ENCODE data around the gene ADCK1.
"Not testable (repeated sequence)": the region's sequence is repeated elsewhere in the genome, so short reads cannot be mapped to it uniquely, and the experiment has no call there.

ADCK1 gene

DNA sequence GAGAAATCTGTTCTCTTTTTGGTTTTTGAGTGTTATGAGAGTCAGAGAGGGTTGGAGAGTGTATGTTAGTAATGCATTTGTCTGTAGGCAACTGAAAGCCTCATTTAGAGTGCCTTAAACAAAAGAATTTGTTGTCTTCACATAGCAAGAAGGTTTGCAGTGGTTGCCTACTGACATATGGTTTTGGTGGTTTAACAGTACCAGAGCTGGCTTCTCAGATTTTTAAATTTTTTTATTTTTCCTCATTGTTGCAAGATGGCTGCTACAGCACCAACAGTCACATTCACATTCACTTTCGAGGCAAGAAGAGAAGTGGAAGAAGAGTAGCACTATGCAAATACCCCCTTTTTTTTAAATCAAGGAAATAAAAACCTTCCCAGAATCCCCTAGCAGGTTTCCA, 106.5 kb downstream of the ADCK1 start:
- no peak for DNase-seq

DNA sequence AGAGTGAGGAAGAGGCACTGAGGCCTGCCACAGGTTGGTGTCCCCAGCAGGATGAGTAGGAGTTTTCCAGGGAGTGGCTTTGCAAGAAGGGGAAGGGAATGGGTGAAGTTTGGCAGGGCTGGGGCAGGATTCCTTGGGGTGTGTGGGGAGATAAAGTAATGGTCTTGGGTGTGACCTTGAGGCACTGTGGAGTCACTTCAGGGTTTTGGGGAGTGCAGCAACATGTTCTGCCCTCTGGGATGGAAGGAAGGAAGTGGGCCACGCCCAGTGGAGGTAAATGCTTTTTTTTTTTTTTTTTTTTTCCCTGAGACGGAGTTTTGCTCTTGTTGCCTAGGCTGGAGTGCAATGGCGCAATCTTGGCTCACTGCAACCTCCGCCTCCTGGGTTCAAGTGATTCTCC, 108.9 kb downstream of the ADCK1 start:
- no peak for DNase-seq

DNA sequence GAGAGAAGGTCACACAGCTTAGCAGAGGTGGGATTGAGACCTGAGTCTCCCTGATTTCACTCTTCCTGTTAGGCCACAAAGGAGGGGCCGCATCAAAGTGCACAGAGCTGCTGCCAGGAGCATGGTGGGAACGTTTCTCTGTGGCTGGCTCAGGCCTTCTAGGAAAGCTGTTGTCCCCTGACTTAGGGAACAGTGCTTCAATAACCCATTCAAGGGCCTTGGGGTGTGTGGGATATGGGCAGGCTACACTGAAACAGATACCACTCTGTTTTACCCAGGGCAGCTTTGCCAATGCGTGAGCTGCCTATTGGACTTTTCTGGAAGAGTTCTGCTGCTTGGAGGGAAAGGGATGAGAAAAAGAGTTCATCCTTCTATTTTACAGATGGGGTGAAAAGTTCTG, 110.0 kb downstream of the ADCK1 start:
- DNase-seq = no peak

- no peak for DNase-seq
Observed at GRCh38 chr14:77910506-77910905, 110.6 kb downstream of the ADCK1 start.

- no peak for DNase-seq
Observed at GRCh38 chr14:77911356-77911755, 111.4 kb downstream of the ADCK1 start.

DNA sequence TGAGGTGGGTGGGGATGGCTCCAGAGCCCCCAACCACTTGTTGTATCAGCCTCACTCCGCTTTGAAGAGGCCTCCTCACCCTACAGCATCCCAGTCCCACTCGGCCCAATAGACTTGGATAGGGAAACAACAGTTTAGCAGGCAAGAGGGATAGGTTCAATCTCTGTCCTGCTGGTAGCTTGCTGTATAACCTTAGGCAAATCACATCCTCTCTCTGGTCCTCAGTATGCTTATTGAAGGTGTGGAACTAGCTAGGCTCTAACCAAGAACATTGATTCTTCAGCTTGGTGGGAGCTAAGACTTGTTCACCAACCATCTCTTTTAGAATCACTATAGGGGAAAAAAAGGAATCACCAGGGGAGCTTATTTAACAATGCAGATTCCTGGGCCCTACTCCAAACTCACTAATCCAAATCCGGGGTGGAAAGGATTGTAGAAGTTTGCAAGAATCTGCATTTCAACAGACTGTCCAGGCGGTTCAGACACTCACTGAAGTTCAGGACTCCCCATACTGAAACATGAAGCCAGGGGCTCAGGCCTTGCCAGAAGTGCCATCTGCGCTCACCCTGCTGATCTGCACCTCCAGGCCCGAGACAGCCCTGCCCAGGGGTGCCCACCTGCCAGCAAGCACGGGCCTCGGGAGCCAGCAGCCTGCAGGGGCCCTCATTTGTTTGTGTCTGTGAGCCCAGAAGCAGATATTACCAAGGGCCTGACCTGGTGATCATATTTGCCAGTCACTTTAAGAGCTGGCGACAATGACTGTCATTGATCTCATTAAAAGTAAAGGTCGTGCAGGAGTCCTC, 113.0 kb downstream of the ADCK1 start:
- DNase-seq = no peak

GRCh38 chr14:77914073-77914721, 114.3 kb downstream of the ADCK1 start:
- no peak for DNase-seq

DNA sequence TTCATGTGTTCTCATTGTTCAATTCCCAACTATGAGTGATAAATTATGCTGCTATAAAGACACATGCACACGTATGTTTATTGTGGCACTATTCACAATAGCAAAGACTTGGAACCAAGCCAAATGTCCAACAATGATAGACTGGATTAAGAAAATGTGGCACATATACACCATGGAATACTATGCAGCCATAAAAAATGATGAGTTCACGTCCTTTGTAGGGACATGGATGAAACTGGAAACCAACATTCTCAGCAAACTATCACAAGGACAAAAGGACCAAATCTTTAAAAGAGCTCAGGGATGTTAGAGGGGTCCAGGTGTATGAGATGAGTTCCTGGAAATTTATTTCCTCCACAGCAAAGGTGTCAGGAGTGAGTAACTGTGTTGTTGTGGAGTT, 115.5 kb downstream of the ADCK1 start:
- not testable (repeated sequence) for DNase-seq

- DNase-seq = no peak
Observed at GRCh38 chr14:77917491-77918201, 117.7 kb downstream of the ADCK1 start.

GRCh38 chr14:77918448-77918847, 118.5 kb downstream of the ADCK1 start:
- DNase-seq = peak; percentile 13 to 28

- no peak for DNase-seq
Observed at GRCh38 chr14:77920312-77920711, 120.4 kb downstream of the ADCK1 start.

DNA sequence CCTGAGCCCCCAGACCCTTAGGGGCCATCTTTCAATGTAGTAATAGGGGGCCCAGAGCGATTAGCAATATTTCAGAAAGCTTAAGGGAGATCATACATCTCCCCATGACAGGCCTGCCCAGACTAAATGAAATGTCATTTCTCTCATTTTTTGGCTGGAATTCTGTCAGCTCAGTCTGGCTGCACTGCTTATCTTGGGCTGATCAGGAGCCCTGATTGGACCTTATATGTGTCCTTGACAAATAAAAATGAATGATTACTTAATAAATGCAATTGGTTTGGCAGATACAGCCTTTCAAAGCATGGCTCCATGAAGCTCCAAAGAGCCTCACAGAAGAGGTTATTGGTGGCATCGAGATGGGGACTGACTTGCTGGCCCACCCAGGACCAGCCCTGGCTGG, 121.9 kb downstream of the ADCK1 start:
- DNase-seq = no peak

GRCh38 chr14:77923131-77923936, 123.4 kb downstream of the ADCK1 start:
- DNase-seq = no peak

GRCh38 chr14:77924141-77924948, 124.4 kb downstream of the ADCK1 start:
- DNase-seq = no peak

DNA sequence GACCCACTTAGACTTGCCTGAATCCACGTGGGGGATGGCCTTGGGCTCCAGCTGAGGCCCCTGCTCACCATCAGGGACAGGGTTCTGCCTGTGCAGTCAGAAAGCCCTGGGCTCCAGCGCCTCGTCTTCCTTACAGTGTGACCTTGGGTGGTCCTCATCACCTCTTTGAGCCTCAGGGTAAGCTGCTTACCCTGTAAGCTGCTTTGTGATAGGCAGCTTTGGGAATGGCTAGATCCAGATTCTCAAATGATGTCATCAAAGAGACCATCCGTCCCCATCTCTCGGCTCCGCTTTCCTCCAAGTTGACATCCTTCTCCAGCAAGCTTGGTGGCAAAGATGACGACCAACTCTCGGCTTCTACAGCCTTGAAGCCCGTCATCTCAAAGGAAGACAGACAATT, 127.0 kb downstream of the ADCK1 start:
- DNase-seq = no peak

- DNase-seq = no peak
Observed at GRCh38 chr14:77931441-77931840, 131.5 kb downstream of the ADCK1 start.

DNA sequence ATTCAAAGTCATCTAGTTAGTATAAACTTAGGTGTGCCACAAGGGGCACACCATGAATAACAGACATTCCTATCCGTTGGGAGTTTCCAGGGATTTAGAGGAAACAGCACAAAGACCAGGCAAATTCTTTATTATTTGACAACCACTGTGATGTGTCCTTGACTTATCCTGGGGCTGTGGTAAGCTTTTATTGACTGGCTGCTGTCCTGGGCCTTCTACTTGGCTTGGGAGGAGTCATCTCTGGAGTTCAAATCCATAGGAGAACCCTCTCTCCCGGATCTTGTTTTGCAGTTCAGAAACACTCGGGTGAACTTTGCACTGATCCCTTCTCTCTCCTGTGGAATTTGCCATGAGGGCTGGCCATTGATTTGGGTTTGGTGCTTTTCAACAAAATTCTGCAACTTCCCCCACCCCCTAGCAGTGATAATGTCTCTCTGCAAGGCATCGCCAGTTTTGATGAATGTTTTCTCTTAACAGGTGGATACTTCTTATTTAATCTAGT, 136.3 kb downstream of the ADCK1 start:
- DNase-seq = no peak

DNA sequence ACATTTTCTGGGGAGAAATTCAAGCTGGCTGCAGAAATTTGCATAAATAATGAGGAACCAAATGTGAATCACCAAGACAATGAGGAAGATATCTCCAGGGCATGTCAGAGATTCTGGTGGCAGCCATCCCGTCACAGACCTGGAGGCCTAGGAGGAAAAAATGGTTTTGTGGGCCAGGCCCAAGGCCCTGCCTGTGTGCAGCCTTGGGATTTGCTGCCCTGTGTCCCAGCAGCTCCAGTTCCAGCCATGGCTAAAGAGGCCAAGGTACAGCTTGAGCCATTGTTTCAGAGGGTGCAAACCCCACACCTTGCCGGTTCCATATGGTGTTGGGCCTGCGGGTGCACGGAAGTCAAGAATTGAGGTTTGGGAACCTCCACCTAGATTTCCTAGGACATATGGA, 147.5 kb downstream of the ADCK1 start:
- peak; percentile 1 to 5 for DNase-seq

DNA sequence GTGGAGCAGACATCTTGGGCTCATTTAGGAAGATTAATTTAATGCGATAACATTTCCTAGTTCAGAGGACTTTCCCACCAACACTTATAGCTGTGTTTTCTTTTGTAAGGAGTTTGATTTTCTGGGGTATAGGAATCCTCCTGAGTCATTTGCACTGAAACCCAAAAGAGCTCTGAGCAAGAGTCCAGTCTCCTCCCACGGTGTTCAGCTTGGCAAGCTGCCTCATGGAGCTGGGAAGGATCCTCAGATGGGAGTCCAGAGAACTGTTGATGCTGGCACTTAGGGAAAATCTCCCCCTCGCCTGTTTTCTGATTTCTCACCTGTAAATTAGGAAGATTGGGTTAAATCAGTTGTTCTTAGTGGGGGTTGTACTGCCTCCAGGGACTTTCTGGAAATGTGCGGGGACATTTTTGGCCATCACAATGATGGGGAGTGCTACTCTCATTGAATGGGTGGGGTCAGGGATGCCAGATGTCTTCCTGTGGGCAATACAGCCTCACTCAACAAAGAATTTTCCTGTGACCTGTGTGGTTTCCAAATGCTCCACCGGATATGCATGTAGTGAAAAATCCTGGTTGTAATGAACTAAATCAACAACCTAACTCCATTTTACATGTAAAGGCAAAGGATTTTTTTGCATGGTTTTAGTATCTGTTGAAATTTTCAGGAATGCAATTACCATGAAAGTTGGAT, 150.6 kb downstream of the ADCK1 start:
- no peak for DNase-seq

DNA sequence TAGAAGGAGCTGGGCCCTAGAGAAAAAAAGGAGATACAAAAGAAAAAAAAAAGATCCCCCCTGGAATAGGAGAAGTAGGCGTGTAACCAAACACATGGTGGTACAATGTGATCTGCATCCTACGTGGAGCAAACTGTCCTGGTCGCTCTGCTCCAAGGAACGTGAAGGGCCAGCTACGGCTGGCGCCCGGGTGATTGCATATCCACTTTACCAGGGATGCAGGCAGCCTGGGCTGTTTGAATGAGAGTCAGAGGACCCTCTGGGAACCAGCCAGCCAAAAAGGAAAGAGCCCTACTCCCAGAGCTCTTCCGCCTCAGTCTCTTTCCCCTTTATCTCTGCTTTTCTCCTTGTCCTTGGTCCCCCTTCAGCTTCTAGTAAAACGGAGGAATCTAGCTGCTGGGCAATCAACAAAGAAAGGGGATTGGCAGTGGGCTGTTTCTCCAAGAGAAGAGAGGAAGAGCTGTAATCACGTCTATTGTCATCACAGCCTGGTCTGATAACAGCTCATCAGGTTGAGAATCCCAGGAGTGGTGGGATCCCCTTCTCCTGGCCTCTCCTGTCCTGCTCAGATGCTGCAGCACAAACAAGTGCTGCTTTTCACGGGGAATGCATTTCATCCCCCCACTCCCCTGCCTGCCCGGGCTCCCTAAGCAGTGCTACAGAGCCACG, 156.0 kb downstream of the ADCK1 start:
- no peak for DNase-seq

DNA sequence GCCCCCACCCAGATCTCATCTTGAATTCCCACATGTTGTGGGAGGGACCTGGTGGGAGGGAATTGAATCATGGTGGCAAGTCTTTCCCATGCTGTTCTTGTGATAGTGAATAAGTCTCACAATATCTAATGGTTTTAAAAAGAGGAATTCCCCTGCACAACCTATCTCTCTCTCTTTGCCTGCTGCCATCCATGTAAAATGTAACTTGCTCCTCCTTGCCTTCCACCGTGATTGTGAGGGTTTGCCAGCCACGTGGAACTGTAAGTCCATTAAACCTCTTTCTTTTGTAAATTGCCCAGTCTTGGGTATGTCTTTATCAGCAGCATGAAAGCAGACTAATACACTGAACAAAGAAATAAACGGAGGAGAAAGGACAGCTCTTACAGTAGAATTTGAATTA, 159.8 kb downstream of the ADCK1 start:
- DNase-seq = peak in 1 of 2 donors; percentile 26

Measured in inflammatory macrophage treated with lipopolysaccharide for 1 hour (primary cell).